ENCODE data around the gene SNTB2.
"Not testable (repeated sequence)": the region's sequence is repeated elsewhere in the genome, so short reads cannot be mapped to it uniquely, and the experiment has no call there.

The SNTB2 gene

DNA sequence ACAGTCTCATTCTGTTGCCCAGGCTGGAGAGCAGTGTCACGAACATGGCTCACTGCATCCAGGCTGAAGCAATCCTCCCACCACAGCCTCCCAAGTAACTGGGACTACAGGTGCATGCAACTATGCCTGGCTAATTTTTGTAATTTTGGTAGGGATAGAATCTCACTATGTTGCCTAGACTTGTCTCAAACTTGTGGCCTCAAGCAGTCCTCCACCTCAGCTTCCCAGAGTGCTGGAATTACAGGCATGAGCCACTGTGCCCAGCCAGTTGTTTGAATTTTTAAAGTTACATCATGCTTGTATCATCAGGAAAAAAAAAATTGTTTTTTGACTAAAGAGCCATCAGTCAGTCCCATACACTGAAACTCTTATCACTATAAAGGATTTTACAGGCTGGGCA lies 107.1 kb downstream of the SNTB2 start:
- DNase-seq: no peak

DNA sequence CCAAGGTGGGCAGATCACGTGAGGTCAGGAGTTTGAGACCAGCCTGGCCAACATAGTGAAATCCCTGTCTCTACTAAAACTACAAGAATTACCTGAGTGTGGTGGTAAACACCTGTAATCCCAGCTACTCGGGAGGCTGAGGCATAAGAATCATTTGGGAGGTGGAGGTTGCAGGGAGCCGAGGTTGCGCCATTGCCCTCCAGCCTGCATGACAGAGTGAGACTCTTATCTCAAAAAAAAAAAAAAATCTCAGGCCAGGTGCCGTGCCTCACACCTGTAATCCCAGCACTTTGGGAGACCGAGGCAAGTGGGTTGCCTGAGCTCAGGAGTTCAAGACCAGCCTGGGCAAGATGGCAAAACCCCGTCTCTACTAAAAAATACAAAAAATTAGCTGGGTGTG lies 109.8 kb downstream of the SNTB2 start:
- DNase-seq: not testable (repeated sequence)

DNA sequence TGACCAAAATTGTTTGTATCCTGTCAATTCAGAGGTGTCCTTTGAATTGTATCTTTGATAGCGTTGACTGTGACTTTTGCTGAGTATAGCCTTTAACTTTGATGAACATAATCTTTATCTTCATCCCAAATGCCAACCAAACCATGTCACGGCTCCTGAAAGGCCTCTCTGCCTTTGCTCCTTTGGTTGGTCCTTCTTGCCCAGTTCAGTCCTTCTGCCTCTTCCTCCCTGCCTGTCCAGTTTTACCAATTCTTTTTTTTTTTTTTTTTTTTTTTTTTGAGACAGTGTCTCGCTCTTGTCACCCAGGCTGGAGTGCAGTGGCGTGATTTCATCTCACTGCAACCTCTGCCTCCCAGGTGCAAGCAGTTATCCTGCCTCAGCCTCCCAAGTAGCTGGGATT lies 111.3 kb downstream of the SNTB2 start:
- DNase-seq: no peak

DNA sequence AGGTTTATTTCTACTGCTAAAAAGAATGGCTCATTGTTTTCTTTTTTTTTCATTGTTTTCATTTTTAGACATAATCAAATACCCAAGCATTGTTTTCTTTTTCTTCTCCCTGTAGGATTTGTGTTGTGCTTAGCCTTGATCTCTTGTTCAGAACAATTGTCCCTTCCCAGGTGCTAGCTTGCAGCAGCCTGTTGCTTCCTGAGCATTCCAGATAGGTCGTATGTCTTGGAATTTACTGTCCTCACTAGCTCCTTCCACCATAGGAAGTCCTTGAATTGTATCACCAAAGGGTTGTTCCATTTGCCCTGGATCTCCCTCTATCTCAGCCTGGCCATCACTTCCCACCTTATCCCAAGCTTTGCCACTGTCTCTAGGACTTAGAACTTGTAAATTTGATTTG lies 114.2 kb downstream of the SNTB2 start:
- no peak for DNase-seq

DNA sequence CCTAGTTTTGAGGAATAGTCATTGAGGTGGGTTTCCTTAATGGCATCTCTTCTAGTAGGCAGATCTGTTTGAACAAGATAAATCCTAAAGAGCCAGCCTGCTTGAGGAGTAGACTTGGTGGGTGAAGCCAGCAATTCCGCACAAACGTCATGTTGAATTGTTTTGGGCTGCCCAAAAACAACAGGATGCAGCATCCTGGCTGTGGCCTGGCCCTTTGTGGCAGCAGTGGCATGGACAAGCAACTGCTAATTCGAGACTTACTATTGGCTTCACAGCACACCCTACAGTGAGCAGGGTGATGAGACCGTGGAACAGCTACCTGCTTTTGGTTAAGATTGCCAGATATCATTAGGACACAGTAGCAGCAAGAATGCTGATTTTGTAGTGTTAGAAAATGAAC lies 114.9 kb downstream of the SNTB2 start:
- DNase-seq: no peak

DNA sequence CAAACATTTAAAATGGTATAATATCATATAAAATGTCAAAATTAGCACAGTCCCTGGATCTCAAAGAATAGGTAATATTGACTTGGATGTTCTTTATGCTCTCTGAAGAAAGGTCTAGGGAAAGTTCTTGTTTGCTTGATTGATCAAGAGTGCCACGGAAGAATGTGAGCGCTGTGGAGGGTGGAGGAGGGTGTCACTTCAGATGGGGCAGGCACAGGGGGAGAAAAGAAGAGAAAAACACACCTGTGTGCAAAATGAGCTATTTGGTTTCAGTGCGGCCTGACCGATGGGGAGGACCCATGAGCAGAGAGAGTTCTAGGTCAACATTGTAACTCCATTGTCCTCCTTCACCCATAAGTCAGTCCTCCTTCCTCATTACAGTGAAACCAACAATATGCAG lies 115.3 kb downstream of the SNTB2 start:
- no peak for DNase-seq

DNA sequence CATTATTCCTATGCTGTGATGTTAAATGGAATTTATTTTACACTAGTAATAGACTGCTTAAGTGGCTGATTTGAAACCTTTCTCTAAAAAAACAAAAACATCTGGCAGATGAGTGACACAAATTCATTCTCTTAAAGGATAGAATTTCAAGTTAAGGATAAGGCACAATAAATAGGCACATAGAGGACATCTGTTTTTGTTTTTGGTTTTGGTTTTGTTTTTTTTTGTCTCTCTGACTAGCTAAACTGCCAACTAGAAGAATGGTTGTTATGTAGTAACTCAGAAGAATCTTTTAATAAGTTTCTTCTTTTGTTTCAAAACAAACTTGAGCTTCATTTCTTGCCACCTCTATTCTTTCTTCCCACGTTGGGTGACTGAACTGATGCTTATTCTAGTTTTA lies 119.1 kb downstream of the SNTB2 start:
- no peak for DNase-seq

DNA sequence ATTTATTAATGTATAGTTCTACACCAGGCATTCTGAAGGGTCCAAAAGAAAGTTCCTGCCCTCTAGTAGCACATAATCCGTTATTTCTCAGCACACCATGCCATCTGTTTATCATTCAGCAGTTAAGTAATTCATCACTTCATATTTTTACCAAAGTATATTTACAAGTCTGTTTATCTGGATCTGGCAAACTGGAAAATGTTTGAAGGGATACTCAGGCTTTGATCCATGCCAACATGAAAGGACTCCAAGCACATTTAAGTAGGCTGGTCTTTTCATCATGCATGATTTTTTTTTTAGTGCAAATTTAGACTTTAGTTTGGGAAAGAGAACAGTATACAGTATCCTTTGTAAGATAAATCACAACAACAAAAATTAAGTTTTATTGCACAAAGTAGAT lies 120.1 kb downstream of the SNTB2 start:
- no peak for DNase-seq

DNA sequence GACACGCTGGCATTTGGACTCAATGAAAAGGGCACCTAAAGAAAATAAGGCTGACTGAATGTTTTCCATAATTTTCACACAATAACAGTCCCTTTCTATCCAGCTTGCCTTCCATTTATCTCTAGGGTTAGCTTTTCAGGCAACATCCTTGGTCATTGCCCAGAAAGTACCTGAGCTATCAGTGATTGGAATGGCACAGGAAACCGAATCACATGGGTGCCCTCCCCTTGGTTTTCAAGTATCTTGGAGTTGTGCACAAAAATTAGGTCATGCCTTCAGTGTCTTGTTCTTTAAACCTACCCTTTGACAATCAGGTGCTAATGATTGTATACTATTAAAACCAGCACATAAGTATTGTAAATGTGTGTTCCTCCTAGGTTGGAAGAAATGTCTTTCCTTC lies 120.9 kb downstream of the SNTB2 start:
- DNase-seq: no peak

DNA sequence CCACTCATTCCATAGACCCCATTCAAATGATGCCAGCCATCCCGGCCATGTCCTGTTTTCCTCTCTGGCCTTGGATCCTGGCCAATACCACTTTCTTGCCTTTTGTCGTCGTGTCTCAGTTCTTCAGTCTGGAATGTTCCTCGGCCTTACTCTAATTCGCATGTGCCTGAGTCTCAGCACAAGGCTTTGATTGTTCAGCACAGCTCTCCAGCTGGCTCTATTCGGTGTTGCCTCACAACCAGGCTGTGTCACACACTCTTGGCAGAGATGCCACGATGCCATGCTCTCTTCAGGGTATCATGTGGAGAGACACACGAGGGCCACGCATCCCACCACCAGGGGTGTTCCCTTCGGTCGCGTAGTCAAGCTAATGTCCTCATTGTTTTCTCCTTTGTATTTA lies 122.4 kb downstream of the SNTB2 start:
- DNase-seq: no peak

DNA sequence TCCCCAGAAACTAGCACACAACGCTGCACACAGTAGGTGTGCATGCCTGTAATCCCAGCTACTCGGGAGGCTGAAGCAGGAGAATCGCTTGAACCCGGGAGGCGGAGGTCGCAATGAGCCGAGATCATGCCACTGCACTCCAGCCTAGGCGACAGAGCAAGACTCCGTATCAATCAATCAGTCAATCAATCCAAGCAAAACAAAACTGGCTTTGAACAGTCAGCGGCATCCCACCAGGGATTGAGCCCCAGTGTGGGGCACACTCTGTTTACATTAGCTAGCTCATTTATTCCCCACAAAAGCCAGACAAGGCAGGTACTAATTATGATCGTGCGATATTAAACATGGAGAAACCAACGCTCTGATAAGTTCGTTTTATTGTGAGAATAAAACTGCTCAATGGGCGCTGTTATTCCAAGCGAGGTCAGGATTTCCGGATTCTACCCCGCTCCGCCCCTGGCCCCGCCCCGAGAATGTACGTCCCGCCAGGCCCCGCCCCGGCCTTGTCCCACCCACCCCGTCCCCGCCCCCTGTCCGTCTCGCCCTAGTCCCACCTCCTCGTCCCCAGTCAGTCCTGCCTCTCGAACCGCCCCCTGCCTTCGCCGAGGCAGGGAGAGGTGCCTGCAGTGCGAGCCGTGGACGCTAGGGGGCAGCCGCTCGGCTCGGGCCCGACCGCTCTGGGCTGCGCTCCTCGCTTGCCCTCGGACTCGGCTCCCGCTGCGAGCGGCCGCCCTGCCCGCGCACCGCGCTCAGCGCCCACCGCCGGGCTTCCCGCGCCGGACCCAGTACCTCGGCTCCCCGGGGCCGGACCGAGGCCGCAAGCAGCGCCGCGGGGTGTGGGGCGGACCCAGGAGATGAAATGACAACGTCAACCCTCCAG lies 123.9 kb downstream of the SNTB2 start, which contains the start of gene VPS4A:
TSS of gene VPS4A (plus strand) at position 698 of the 880 bp plus-strand sequence. CDS start at position 860, 162 bp downstream.
- DNase-seq: peak; percentile 97

DNA sequence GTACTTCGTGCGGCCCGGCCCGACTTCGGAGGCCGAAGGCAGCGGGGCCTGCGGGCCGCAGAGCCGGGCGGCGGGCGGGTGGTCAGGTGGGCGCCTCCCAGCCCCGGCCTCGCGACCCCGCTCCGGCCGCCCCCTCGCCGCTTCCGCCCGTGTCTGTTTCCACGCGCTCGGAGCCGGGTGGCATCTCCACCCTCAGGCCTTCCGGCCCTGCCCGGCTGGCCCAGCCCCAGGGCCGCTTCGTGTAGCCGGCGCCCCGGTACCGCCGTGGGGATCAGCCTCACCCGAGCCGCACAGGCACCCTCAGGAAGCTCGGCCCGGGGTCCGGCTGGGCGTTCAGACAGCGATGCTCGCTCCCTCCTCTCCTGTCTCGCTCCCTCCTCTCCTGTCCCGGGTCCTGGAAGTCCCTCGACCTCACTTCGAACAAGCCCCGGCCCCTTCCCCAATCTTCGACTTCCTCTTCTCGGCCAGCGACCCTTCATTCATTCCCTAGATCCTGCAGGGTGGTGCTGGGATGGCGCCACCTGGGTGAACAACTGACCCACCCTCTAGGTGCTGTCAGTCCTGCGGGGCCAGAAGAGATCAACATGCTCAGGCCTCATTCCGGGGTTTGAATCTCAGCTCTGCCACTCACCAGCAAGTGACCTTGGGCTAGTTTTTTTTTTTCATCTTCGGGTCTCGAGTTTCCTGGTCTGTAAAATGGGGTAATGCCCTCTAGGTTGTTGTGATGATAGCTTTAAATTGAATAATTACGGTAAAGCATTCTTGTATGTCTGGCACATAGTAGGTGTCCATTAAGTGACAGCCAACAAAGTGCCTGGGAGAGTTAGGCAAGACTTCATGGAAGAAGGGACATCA lies 124.8 kb downstream of the SNTB2 start:
- DNase-seq: peak; percentile 26

DNA sequence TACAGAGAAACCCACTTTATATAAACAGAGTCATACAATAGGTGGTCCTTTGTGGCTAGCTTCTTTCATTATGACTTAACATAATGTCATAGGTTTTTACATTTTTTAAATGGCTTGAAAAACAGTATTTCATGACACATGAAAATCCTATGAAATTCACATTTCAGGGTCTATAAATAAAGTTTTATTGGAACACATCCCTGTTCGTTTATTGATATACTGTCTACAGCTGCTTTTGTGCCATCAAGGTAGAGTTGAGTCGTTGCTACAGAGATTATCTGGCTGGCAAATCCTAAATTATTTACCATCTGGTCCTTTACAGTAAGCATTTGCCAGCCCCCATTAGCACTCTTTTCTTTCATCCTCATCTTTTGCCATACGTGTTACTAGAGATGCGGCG lies 126.5 kb downstream of the SNTB2 start:
- no peak for DNase-seq

DNA sequence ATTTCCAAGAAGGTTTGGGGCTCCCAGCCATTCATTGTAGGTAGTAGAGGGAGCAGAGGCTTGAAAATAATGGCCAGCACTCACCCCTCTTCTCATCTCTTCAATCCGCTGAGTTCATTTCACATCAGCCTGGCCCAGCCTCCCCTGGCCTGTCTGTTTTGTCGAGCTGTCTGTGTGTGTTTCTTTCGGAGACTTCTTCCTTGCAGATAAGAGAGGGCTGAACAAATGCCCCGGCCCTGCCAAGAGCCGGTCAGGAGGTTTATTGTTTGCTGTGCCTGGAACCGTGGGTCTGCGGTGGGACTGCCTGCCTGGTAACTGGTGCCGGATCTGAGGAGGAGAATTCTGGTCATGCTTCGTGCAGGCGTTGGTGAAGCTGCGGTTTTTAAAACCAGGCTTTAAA lies 127.6 kb downstream of the SNTB2 start:
- no peak for DNase-seq

DNA sequence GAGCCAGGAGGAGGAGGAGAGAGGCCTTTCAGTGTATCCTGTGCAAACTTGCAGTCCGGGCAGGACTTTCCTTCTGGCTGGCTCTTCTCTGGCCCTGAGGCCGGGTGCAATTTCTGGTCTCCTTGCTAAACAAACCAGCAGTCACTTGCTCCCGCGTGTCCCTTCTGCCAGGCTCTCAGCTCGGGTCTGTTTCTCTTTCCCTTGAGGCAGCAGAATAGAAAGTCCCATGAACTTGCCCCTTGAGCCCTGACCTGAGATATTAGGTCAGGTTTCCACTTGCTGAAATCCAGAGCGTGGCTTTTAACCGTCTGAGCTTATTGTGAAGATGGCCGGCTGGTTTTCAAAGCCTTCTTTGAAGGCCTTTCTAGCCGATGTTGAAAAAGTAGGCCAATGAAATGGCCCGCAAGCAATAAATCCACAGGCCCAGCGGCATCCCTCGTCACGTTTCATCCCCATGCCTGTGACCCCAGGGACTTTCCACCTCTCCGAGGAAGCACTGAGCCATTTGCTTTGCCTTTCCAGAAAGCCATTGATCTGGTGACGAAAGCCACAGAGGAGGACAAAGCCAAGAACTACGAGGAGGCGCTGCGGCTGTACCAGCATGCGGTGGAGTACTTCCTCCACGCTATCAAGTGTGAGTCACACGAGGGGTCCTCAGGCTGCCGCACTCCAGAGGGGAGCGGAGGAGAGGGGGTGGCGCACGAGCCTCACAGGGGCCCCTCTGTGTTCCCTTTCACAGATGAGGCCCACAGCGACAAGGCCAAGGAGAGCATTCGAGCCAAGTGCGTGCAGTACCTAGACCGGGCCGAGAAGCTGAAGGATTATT lies 128.7 kb downstream of the SNTB2 start:
- DNase-seq: no peak

DNA sequence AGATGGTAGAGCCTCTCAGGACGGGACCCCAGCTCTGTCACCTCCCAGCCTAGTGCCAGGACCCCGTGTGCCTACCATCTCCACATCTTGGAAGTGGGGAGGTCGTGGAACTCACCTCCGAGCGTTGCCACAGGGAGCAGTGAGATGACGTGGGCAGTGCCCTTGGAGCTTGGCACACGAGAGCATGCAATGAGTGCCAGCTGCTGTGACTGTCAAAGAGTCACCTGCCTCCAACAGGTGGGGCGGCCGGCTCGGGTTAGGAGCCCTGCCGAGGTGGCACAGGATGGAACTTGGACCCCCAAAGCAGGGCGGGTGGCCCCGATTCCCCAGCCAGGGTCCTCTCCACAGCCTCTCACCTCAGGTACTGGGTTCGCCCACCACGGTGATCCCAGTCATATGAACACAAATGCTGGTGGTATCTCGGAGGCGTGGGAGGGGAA lies 129.7 kb downstream of the SNTB2 start:
- no peak for DNase-seq

DNA sequence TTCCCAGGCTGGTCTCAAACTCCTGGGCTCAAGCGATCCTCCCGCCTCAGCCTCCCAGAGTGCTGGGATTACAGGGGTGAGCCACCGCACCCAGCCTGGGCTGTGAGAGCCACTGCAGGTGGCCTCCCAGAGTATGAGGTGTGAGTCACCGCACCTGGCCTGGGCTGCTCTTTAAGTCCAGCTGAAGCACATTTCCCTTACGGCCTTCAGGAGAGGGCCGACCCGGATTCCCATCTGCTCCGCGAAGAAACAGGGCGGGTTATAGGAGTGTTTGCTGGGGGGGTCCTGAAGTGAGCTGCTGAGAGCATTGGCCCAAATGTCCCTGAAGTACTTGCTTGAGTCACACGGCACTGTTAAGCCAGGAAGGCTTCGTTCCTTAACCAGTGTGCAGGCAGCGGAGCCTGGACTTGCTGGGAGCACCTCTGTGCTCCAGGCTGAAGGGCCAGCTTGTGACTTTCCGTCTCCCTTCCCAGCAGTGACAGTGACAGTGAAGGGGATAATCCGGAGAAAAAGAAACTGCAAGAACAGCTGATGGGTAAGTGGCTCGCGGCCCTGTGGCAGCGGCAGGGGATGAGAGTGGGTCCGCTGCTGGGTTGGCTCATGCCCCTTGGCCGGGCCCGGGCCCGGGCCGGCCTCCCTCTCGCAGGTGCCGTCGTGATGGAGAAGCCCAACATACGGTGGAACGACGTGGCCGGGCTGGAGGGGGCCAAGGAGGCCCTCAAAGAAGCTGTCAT lies 131.4 kb downstream of the SNTB2 start:
- DNase-seq: no peak

DNA sequence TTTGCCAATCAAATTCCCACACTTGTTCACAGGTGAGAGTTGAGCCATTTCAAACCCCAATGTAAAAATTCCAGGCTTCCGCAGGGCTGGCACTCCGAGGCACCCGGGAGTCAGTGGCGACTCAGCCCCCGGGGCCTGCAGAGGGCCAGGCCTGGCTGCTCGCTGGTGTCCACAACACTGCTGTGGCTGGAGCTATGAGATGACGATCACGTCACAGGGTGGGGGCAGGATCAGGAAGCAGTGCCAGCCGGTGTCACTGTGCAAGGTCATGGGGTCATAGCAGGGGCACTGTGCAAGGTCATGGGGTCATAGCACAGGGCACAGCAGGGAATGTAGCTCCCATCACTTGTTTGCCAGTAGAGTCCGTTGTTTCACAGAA lies 131.9 kb downstream of the SNTB2 start:
- DNase-seq: no peak

DNA sequence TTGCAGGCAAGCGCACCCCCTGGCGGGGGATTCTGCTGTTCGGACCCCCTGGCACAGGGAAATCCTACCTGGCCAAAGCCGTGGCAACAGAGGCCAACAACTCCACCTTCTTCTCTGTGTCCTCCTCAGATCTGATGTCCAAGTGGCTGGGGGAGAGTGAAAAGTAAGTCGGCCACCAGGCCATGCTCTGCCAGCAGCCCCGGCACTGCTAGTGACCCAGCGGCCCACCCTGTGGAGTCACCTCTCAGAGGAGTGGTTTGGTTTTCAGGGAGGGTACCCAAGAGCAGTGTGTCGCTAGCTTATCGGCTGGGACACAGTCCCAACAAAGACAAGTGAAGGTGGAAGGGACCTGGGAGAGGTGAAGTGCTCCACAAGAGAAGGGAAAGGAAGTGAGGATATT lies 132.4 kb downstream of the SNTB2 start:
- no peak for DNase-seq

DNA sequence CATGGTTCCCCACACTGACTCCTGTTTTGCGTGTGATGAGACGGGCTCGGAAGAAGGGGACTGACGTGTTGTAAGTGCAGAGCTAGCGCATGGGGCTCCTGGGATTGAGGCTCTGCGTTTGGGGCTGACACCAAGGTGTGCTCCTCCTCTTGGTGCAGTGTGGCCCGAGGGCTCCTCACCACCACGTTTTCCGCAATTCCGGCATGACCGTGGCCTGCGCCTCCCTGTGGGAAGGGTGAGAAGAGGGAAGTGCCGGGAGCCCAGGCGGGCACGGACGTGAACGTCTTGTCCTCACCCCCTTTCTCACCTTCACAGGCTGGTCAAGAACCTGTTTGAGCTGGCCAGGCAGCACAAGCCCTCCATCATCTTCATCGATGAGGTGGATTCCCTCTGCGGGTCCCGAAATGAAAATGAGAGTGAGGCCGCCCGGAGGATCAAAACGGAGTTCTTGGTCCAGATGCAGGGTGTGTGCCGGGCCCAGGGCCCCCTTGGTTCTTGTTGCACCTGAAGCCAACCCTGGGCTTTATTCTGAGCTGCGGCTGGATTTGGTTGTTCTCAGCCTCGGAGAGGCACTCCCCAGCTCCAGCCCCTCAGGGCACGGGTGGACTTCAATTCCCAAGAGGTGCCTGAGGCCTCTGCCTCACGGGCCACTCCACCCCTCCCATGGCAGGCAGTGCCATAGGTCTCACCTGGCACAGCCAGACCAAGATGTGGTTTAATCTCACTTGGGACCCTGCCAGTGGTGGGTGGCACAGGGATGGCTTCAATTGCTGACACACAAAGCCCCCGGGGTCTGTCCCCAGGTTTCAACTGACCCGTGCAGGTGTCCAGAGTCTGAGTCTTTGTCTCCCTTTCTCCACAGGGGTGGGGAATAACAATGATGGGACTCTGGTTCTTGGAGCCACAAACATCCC lies 133.1 kb downstream of the SNTB2 start:
- DNase-seq: no peak

DNA sequence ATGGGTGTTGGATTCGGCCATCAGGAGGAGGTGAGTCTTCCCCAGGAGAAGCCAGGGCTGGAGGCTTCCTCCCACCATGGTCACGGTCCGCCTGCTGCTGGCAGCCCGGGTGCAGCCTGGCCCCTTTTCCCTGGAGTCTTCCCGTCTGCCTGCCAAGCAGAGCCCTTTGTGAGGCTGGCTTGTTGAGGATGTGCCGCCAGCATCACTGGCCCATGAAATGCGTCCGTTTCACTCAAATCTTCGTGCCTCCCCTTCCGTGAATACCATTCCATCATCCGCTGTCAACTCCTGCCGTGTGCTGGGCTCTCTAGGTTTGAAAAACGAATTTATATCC lies 133.7 kb downstream of the SNTB2 start:
- DNase-seq: no peak
